Mesodermal cell (in vitro differentiated cells): ENCODE measurements around the gene YDJC.
"Not testable (repeated sequence)": the region's sequence is repeated elsewhere in the genome, so short reads cannot be mapped to it uniquely, and the experiment has no call there.

Source experiments
- H3K27ac ChIP-seq: 2 replicates; pipeline ENCODE4 v1.7.0; 2013; ENCODE audit warnings: mild to moderate bottlenecking, low read depth, low read length, moderate library complexity; ENCODE audit not compliant: severe bottlenecking
- H3K36me3 ChIP-seq: 2 replicates; pipeline ENCODE4 v1.7.1; 2013; ENCODE audit warnings: mild to moderate bottlenecking, low read length, moderate library complexity; ENCODE audit not compliant: control insufficient read depth, insufficient read depth
- H3K4me1 ChIP-seq: one replicate; pipeline ENCODE4 v1.7.1; 2013; ENCODE audit warnings: mild to moderate bottlenecking, low read length; ENCODE audit not compliant: insufficient read depth, control insufficient read depth, poor library complexity, severe bottlenecking
- H3K4me3 ChIP-seq: 2 replicates; pipeline ENCODE4 v1.7.0; 2013; ENCODE audit warnings: low read length, control low read depth, mild to moderate bottlenecking; ENCODE audit not compliant: insufficient read depth, poor library complexity, severe bottlenecking; ENCODE audit errors: extremely low read depth
- H3K9me3 ChIP-seq: 2 replicates; pipeline ENCODE4 v1.7.1; 2013; ENCODE audit warnings: mild to moderate bottlenecking, low read length, moderate library complexity; ENCODE audit not compliant: control insufficient read depth
- WGBS, 2 experiments: methylation state at CpG; one replicate each; pipeline ENCODE4 v1.1.5; 2013; ENCODE audit warnings: missing lambda C conversion rate in 2 of 2; ENCODE audit not compliant: insufficient coverage in 2 of 2; 5-methylcytosine and 5-hydroxymethylcytosine counted together

YDJC gene

GRCh38 chr22:21599053-21599893, 30.5 kb downstream of the YDJC start:
- H3K36me3 ChIP-seq, result peaks cover 67% of the 10 kb centered on the region
- H3K4me1 ChIP-seq, result no peaks in the 10 kb centered on the region
- WGBS, 2 experiments, result 84 to 88% methylated on average over 5 of the region's 6 CpGs

GRCh38 chr22:21598302-21598701, 31.5 kb downstream of the YDJC start:
- no peaks in the 10 kb centered on the region for H3K4me1 ChIP-seq
- WGBS, 2 experiments, result no CpG with 5 or more reads among the region's 3 CpGs
- H3K4me3 ChIP-seq, result no peak overlapping the region
- H3K27ac ChIP-seq, result no peak overlapping the region
- peaks cover 73% of the 10 kb centered on the region for H3K36me3 ChIP-seq
- no peaks in the 10 kb centered on the region for H3K9me3 ChIP-seq

More at GRCh38 chr22:21599053-21599893, 30.5 kb downstream of the YDJC start:
- no peak overlapping the region for H3K4me3 ChIP-seq
- no peaks in the 10 kb centered on the region for H3K9me3 ChIP-seq
- H3K27ac ChIP-seq, result no peak overlapping the region

GRCh38 chr22:21596356-21597135, 33.3 kb downstream of the YDJC start:
- H3K9me3 ChIP-seq, H3K4me1 ChIP-seq, H3K27ac ChIP-seq, H3K4me3 ChIP-seq: not testable (repeated sequence)
- H3K36me3 ChIP-seq, result peaks cover 79% of the 10 kb centered on the region
- WGBS, 2 experiments, result 91 to 98% methylated on average over 6 to 7 of the region's 13 CpGs

GRCh38 chr22:21594865-21595452, 34.9 kb downstream of the YDJC start:
- Histone ChIP-seq H3K9me3 (no peaks in the 10 kb centered on the region), H3K36me3 (peaks cover 76% of the 10 kb centered on the region), H3K4me1 (no peaks in the 10 kb centered on the region), H3K4me3 (no peak overlapping the region), H3K27ac (no peak overlapping the region)
- 95 to 100% methylated on average over 1 to 3 of the region's 5 CpGs for WGBS, 2 experiments

GRCh38 chr22:21593406-21594232, 36.2 kb downstream of the YDJC start:
- Histone ChIP-seq H3K4me3 (no peak overlapping the region), H3K27ac (no peak overlapping the region), H3K9me3 (no peaks in the 10 kb centered on the region), H3K36me3 (peaks cover 68% of the 10 kb centered on the region), H3K4me1 (no peaks in the 10 kb centered on the region)
- 91 to 94% methylated on average over 9 to 11 of the region's 11 CpGs for WGBS, 2 experiments

GRCh38 chr22:21592422-21592821, 37.4 kb downstream of the YDJC start:
- H3K36me3 ChIP-seq, result peaks cover 71% of the 10 kb centered on the region
- H3K4me1 ChIP-seq, result no peaks in the 10 kb centered on the region
- no peak overlapping the region for H3K4me3 ChIP-seq
- WGBS, 2 experiments, result 89 to 95% methylated on average over 1 to 2 of the region's 3 CpGs
- no peak overlapping the region for H3K27ac ChIP-seq
- no peaks in the 10 kb centered on the region for H3K9me3 ChIP-seq

- 93 to 96% methylated on average over 8 of the region's 9 CpGs for WGBS, 2 experiments
- no peaks in the 10 kb centered on the region for H3K4me1 ChIP-seq
- peaks cover 64% of the 10 kb centered on the region for H3K36me3 ChIP-seq
- H3K4me3 ChIP-seq, result no peak overlapping the region
- no peaks in the 10 kb centered on the region for H3K9me3 ChIP-seq
- H3K27ac ChIP-seq, result no peak overlapping the region
These were observed 38.1 kb downstream of the YDJC start for GRCh38 chr22:21591695-21592094.

GRCh38 chr22:21590809-21591641, 38.8 kb downstream of the YDJC start:
- H3K4me1 ChIP-seq, result no peaks in the 10 kb centered on the region
- peaks cover 59% of the 10 kb centered on the region for H3K36me3 ChIP-seq
- H3K4me3 ChIP-seq, result no peak overlapping the region
- H3K9me3 ChIP-seq, result no peaks in the 10 kb centered on the region
- WGBS, 2 experiments, result 95 to 98% methylated on average over 6 to 7 of the region's 9 CpGs
- H3K27ac ChIP-seq, result no peak overlapping the region

- Histone ChIP-seq H3K9me3 (no peaks in the 10 kb centered on the region), H3K36me3 (peaks cover 51% of the 10 kb centered on the region), H3K4me3 (no peak overlapping the region), H3K27ac (no peak overlapping the region), H3K4me1 (no peaks in the 10 kb centered on the region)
- WGBS, 2 experiments, result 86 to 87% methylated on average over 6 to 8 of the region's 8 CpGs
These were observed 40.4 kb downstream of the YDJC start for GRCh38 chr22:21589396-21589795.
